Common myeloid progenitor, CD34-positive (primary cell): ENCODE measurements around the gene BNC2.
A peak's percentile ranks its signal among the peaks of the same experiment; 100 is the strongest.

Source experiments
- CTCF ChIA-PET: fragments of 350-600 bp; sonication (Branson Sonifier 250); formaldehyde crosslinking; loops from one replicate; lab custom pipeline; 2021; ENCODE audit warnings: antibody characterized with exemption; lab: Charles Lee
- POLR2A ChIA-PET: fragments of 350-600 bp; sonication (Branson Sonifier 250); formaldehyde crosslinking; loops from one replicate; lab custom pipeline; 2021; ENCODE audit warnings: antibody characterized with exemption; lab: Charles Lee
- DNase-seq, 3 donors: peaks; one replicate each; pipeline versions ENCODE4 v3.0.0 to v3.0.0-alpha.2; 2013
- H3K27ac ChIP-seq, 2 experiments: 1 replicate in 1 of 2; 2 replicates in 1 of 2; pipeline ENCODE4 v1.7.0; 2013; ENCODE audit warnings: inconsistent platforms in 2 of 2, low read length in 2 of 2, mild to moderate bottlenecking in 2 of 2, low read depth in 1 of 2, moderate library complexity in 1 of 2; ENCODE audit not compliant: severe bottlenecking in 2 of 2, insufficient read depth in 1 of 2, poor library complexity in 1 of 2
- H3K27me3 ChIP-seq, 5 experiments: replicated peaks in 2 of 5; 1 replicate in 3 of 5; 2 replicates in 2 of 5; pipeline versions ENCODE4 v1.6.1 to v1.7.0; 2013; ENCODE audit warnings: low read length in 4 of 5, mild to moderate bottlenecking in 2 of 5, moderate library complexity in 2 of 5, inconsistent platforms in 1 of 5; ENCODE audit not compliant: insufficient read depth in 5 of 5, control insufficient read depth in 4 of 5
- H3K36me3 ChIP-seq, 4 experiments: 1 replicate in 2 of 4; 2 replicates in 2 of 4; pipeline versions ENCODE4 v1.6.1 to v1.7.0; 2013; ENCODE audit warnings: low read length in 3 of 4, control low read depth in 1 of 4, mild to moderate bottlenecking in 1 of 4; ENCODE audit not compliant: control insufficient read depth in 4 of 4, insufficient read depth in 4 of 4
- H3K4me1 ChIP-seq, 4 experiments: 1 replicate in 3 of 4; 2 replicates in 1 of 4; pipeline versions ENCODE4 v1.6.1 to v1.7.1; 2013; ENCODE audit warnings: low read length in 3 of 4, mild to moderate bottlenecking in 3 of 4, control low read depth in 1 of 4, inconsistent platforms in 1 of 4, moderate library complexity in 1 of 4; ENCODE audit not compliant: control insufficient read depth in 4 of 4, insufficient read depth in 4 of 4; ENCODE audit errors: control extremely low read depth in 1 of 4
- H3K4me3 ChIP-seq, 7 experiments: 1 replicate in 4 of 7; 2 replicates in 3 of 7; pipeline versions ENCODE4 v1.5.1 to v1.7.0; 2013; ENCODE audit warnings: mild to moderate bottlenecking in 7 of 7, low read length in 6 of 7, moderate library complexity in 6 of 7, inconsistent platforms in 2 of 7, low read depth in 2 of 7, control low read depth in 1 of 7; ENCODE audit not compliant: insufficient read depth in 4 of 7, control insufficient read depth in 1 of 7; ENCODE audit errors: extremely low read depth in 1 of 7
- H3K9me3 ChIP-seq, 5 experiments: 1 replicate in 4 of 5; 2 replicates in 1 of 5; pipeline versions ENCODE4 v1.6.1 to v1.7.1; 2013; ENCODE audit warnings: low read length in 4 of 5, mild to moderate bottlenecking in 2 of 5, inconsistent platforms in 1 of 5, low read depth in 1 of 5, moderate library complexity in 1 of 5; ENCODE audit not compliant: control insufficient read depth in 4 of 5, insufficient read depth in 2 of 5; ENCODE audit errors: control extremely low read depth in 1 of 5
- WGBS: methylation state at CpG from one replicate; pipeline ENCODE4 v1.1.5; 2013; ENCODE audit not compliant: insufficient coverage; 5-methylcytosine and 5-hydroxymethylcytosine counted together

Gene BNC2

GRCh38 chr9:16869131-16869881 lies 1.2 kb downstream of the BNC2 start:
- no peaks in the 10 kb centered on the region for H3K36me3 ChIP-seq
- ChIA-PET CTCF (interaction anchor here (1.7 kb wide), 1 partner anchor 16 kb away, joined by 5 read pairs; no protein-coding TSS in a partner anchor), POLR2A (no interaction called here)
- H3K4me3 ChIP-seq = peak overlapping the region in 5 of 7 experiments; percentile 6 to 78 (median 66)
- no peaks in the 10 kb centered on the region for H3K9me3 ChIP-seq
- H3K27ac ChIP-seq = no peak overlapping the region
- H3K27me3 ChIP-seq = peaks cover 14 to 61% (median 25%) of the 10 kb centered on the region in 5 experiments
- DNase-seq = peak in 2 of 3 donors; percentile 63 to 67
- under 1% methylated on average over 11 of the region's 21 CpGs for WGBS
- H3K4me1 ChIP-seq = peaks cover 8 to 30% (median 27%) of the 10 kb centered on the region in 4 experiments

GRCh38 chr9:16868701-16869100 lies 1.8 kb downstream of the BNC2 start:
- ChIA-PET CTCF (interaction anchor here (1.7 kb wide), 1 partner anchor 17 kb away, joined by 5 read pairs; no protein-coding TSS in a partner anchor), POLR2A (no interaction called here)
- H3K9me3 ChIP-seq = no peaks in the 10 kb centered on the region
- peaks cover 14 to 62% (median 25%) of the 10 kb centered on the region in 5 experiments for H3K27me3 ChIP-seq
- no peak for DNase-seq
- H3K27ac ChIP-seq = no peak overlapping the region
- WGBS = 100% methylated on average over 2 of the region's 5 CpGs
- no peak overlapping the region for H3K4me3 ChIP-seq
- no peaks in the 10 kb centered on the region for H3K36me3 ChIP-seq
- H3K4me1 ChIP-seq = peaks cover 8 to 30% (median 27%) of the 10 kb centered on the region in 4 experiments

- H3K36me3 ChIP-seq = no peaks in the 10 kb centered on the region
- CTCF ChIA-PET = interaction anchor here (1.2 to 1.7 kb wide), 2 partner anchors 18 to 136 kb away, joined by 3 to 5 read pairs; no protein-coding TSS in a partner anchor
- no peak overlapping the region for H3K4me3 ChIP-seq
- WGBS = 92% methylated on average over 10 of the region's 10 CpGs
- peaks cover 8 to 30% (median 27%) of the 10 kb centered on the region in 4 experiments for H3K4me1 ChIP-seq
- peak in 2 of 3 donors; percentile 30 to 36 for DNase-seq
- POLR2A ChIA-PET = no interaction called here
- H3K27ac ChIP-seq = no peak overlapping the region
- no peaks in the 10 kb centered on the region for H3K9me3 ChIP-seq
- peaks cover 14 to 53% (median 25%) of the 10 kb centered on the region in 5 experiments for H3K27me3 ChIP-seq
Measured at GRCh38 chr9:16867576-16868311, 2.7 kb downstream of the BNC2 start.

GRCh38 chr9:16866587-16866986 lies 3.9 kb downstream of the BNC2 start:
- H3K9me3 ChIP-seq = no peaks in the 10 kb centered on the region
- no peak for DNase-seq
- H3K4me1 ChIP-seq = peaks cover 5 to 23% (median 21%) of the 10 kb centered on the region in 4 experiments
- H3K27ac ChIP-seq = no peak overlapping the region
- H3K27me3 ChIP-seq = peaks cover 14 to 52% (median 25%) of the 10 kb centered on the region in 5 experiments
- POLR2A ChIA-PET = no interaction called here
- no peaks in the 10 kb centered on the region for H3K36me3 ChIP-seq
- H3K4me3 ChIP-seq = no peak overlapping the region
- CTCF ChIA-PET = interaction anchor here (1.2 kb wide), 1 partner anchor 137 kb away, joined by 3 read pairs; no protein-coding TSS in a partner anchor
- no CpG with 5 or more reads among the region's 2 CpGs for WGBS

- Histone ChIP-seq H3K4me3 (no peak overlapping the region), H3K36me3 (no peaks in the 10 kb centered on the region), H3K4me1 (peaks cover 5 to 7% (median 7%) of the 10 kb centered on the region in 4 experiments), H3K27ac (no peak overlapping the region), H3K9me3 (no peaks in the 10 kb centered on the region), H3K27me3 (peaks cover 14 to 46% (median 25%) of the 10 kb centered on the region in 5 experiments)
- WGBS = 98% methylated on average over 8 of the region's 10 CpGs
- CTCF ChIA-PET = no interaction called here
- POLR2A ChIA-PET = no interaction called here
- no peak for DNase-seq
Measured at GRCh38 chr9:16864649-16865434, 5.6 kb downstream of the BNC2 start.

- H3K36me3 ChIP-seq = no peaks in the 10 kb centered on the region
- CTCF ChIA-PET = no interaction called here
- peaks cover 0 to 2% (median 0%) of the 10 kb centered on the region in 5 experiments for H3K9me3 ChIP-seq
- DNase-seq = no peak
- H3K4me1 ChIP-seq = no peaks in the 10 kb centered on the region
- no peak overlapping the region for H3K27ac ChIP-seq
- H3K27me3 ChIP-seq = no peaks in the 10 kb centered on the region
- WGBS = 100% methylated on average over 1 of the region's 3 CpGs
- POLR2A ChIA-PET = no interaction called here
- no peak overlapping the region for H3K4me3 ChIP-seq
Measured at GRCh38 chr9:16848179-16848578, 22.3 kb downstream of the BNC2 start.
